WERI-Rb-1 (cell line): ENCODE data around the gene LYPD4.

Experiments used
- DNase-seq: peaks from one replicate; pipeline ENCODE4 v3.0.0-alpha.2; 2020
- H3K27ac ChIP-seq: fragments of 250-450 bp; sonication (Bioruptor Pico); 2 replicates; pipeline ENCODE4 v1.5.1; 2020; ENCODE audit warnings: mild to moderate bottlenecking, moderate library complexity
- H3K27me3 ChIP-seq: fragments of 250-450 bp; sonication (Bioruptor Pico); 2 replicates; pipeline ENCODE4 v1.5.1; 2021; ENCODE audit warnings: mild to moderate bottlenecking, low read depth, moderate library complexity; ENCODE audit not compliant: insufficient read depth, severe bottlenecking
- H3K36me3 ChIP-seq: fragments of 250-450 bp; sonication (Bioruptor Pico); 2 replicates; pipeline ENCODE4 v1.5.1; 2020; ENCODE audit warnings: mild to moderate bottlenecking, moderate library complexity
- H3K4me3 ChIP-seq: 2 replicates; pipeline ENCODE4 v1.5.1; 2011; ENCODE audit warnings: low read depth, mild to moderate bottlenecking, control low read depth, low read length
- H3K9me3 ChIP-seq: fragments of 250-450 bp; sonication (Bioruptor Pico); 2 replicates; pipeline ENCODE4 v1.5.1; 2021; ENCODE audit warnings: mild to moderate bottlenecking, moderate library complexity; ENCODE audit not compliant: severe bottlenecking
- TF ChIP-seq, protein P1 (sequence below): IDR thresholded peaks from 2 replicates; pipeline ENCODE4 v1.5.1; 2011; ENCODE audit warnings: low read depth, mild to moderate bottlenecking, control low read depth, inconsistent platforms, low read length

The LYPD4 gene

DNA sequence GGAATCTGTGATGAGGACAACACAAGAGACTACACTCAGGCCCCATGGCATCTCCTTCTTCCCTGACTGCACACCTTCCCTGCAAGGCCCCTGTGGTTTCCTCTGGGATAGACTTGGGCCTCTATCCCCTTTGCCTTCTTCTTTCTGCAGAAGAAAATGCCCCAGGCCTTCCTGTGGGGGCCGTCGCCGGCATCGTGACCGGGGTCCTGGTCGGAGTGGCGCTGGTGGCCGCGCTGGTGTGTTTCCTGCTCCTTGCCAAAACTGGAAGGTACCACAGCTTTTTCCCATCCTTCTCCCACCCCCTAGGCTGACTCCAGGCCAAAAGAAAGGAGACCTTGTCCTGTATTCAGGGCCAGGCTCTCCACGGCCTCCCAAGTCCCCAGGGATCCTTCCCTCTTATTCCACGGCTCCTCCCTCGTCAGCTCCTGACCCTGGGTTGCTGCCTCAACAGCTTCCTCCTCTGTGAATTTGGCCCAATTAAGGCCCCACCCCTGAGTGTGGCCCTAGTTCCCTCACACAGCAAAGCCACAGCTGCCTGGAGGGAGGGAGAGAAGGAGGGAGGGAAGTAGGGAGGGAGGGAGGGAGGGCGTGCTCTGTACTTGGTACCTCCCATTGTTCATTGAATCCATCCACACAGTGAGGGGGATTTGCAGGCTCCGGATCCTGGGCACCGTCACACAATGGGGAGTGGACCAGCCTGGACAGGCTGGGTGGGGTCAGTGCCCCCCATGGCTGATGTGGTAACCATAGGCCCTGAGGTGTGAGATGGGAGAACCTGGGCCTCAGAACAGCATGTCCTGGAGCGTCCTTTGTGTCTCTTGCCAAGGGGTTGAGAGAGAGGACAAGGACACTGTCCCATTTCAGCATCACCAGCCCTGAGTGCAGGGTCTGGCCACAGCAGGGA is 35.6 kb downstream of the LYPD4 start:
- Histone ChIP-seq H3K9me3 (no peaks in the 10 kb centered on the region), H3K27ac (no peak overlapping the region), H3K4me3 (no peak overlapping the region), H3K36me3 (no peaks in the 10 kb centered on the region), H3K27me3 (no peaks in the 10 kb centered on the region)
- TF ChIP-seq, protein P1, sequence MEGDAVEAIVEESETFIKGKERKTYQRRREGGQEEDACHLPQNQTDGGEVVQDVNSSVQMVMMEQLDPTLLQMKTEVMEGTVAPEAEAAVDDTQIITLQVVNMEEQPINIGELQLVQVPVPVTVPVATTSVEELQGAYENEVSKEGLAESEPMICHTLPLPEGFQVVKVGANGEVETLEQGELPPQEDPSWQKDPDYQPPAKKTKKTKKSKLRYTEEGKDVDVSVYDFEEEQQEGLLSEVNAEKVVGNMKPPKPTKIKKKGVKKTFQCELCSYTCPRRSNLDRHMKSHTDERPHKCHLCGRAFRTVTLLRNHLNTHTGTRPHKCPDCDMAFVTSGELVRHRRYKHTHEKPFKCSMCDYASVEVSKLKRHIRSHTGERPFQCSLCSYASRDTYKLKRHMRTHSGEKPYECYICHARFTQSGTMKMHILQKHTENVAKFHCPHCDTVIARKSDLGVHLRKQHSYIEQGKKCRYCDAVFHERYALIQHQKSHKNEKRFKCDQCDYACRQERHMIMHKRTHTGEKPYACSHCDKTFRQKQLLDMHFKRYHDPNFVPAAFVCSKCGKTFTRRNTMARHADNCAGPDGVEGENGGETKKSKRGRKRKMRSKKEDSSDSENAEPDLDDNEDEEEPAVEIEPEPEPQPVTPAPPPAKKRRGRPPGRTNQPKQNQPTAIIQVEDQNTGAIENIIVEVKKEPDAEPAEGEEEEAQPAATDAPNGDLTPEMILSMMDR = no peak
- no peak for DNase-seq

DNA sequence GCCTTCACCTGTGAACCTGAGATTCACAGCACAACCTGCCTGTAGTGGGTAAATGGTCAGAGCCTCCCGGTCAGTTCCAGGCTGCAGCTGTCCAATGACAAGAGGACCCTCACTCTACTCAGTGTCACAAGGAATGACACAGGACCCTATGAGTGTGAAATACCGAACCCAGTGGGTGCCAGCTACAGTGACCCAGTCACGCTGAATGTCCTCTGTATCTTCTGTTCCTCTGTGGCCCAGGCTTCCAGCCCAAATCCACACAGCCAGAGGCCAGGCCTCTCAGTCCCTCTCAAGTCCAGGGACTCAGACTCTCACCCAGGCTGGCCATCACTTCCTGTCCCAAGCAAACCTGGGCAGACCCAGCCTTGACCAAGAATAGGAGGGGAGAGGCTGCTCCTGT is 37.3 kb downstream of the LYPD4 start:
- Histone ChIP-seq H3K4me3 (no peak overlapping the region), H3K9me3 (no peaks in the 10 kb centered on the region), H3K27ac (no peak overlapping the region), H3K36me3 (no peaks in the 10 kb centered on the region), H3K27me3 (no peaks in the 10 kb centered on the region)
- TF ChIP-seq, protein P1 = no peak
- no peak for DNase-seq

DNA sequence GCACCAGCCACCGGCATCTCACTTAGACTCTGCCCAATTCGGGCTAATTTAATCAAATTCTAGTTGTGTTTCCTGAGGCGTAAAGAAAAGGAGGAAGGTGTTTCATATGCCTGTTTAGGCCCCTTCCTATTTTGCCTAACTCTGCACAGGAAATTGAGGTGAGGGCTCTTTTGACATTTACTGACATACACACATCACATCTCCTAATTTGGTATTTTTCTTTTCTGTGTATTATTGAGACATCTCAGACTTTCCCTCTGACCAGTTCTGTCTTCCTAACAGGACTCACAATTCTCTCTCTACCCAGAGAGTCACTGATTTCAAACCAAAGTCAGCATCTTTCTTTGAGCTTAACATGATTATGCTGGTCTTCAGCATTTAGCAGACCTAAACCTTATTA is 40.1 kb downstream of the LYPD4 start:
- H3K9me3 ChIP-seq = peaks cover 3% of the 10 kb centered on the region
- DNase-seq = no peak
- no peak overlapping the region for H3K4me3 ChIP-seq
- no peaks in the 10 kb centered on the region for H3K36me3 ChIP-seq
- no peak overlapping the region for H3K27ac ChIP-seq
- H3K27me3 ChIP-seq = no peaks in the 10 kb centered on the region
- TF ChIP-seq, protein P1 = no peak

DNA sequence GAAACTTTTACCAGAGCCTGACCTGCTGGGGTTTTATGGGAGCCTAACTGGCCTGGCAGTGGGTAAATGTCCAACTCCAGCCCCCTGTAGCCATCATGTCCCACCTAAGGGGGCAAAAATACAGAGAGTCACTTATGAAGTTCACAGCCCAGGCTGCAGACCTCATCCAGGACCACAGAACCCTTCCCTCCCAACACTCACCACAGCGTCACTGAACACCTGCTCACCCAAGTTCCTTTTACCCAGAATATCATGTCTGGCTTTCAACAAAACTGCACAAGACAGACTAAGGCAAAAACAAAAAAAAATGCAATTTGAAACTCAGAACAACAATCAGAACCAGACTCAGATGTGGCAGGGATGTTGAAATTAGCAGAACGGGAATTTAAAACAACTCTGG is 41.7 kb downstream of the LYPD4 start:
- TF ChIP-seq, protein P1 = no peak
- peaks cover 3% of the 10 kb centered on the region for H3K9me3 ChIP-seq
- no peak overlapping the region for H3K4me3 ChIP-seq
- H3K27me3 ChIP-seq = no peaks in the 10 kb centered on the region
- DNase-seq = no peak
- H3K27ac ChIP-seq = no peak overlapping the region
- no peaks in the 10 kb centered on the region for H3K36me3 ChIP-seq

DNA sequence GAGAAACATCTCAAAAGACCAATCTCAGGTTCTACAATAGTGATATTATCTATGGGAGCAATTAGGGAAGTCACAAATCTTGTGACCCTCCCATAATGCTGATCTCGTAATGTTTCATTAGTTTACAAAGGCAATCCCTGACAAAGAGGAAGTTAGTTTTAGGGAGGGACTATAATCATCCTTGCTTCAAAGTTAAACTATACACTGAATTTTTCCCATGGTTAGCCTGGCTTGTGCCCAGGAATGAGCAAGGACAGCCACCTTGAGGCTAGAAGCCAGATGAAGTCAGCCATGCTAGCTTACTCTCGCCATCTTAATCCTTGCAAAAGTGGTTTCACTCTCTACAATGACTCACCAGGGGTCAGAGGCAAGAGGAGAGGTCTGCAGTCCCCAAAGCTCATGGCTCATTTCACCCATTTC is 42.7 kb downstream of the LYPD4 start:
- Histone ChIP-seq H3K27ac (no peak overlapping the region), H3K9me3 (peaks cover 3% of the 10 kb centered on the region), H3K4me3 (no peak overlapping the region), H3K27me3 (no peaks in the 10 kb centered on the region), H3K36me3 (no peaks in the 10 kb centered on the region)
- TF ChIP-seq, protein P1 = no peak
- DNase-seq = no peak
